ENCODE data around the gene GLRA2. TPM values are rescaled to one million over a fixed set of nuclear protein-coding genes. Genes with fewer than 3 reads are reported as not detected.

Gene GLRA2
- total and polyA plus RNA-seq, 5 experiments from 2014 or later = not detected

GRCh38 chrX:14533867-14534266 is 4.5 kb downstream of the GLRA2 start:
- POLR2A ChIA-PET = no interaction called here
- DNase-seq = no peak
- H3K27me3 Mint-ChIP-seq = peaks cover 5 to 8% (median 7%) of the 10 kb centered on the region in 5 donors
- H3K4me1 Mint-ChIP-seq = peaks cover 0 to 6% (median 2%) of the 10 kb centered on the region in 4 donors
- no peak for ATAC-seq
- no peaks in the 10 kb centered on the region for H3K36me3 Mint-ChIP-seq
- H3K9me3 Mint-ChIP-seq = peaks cover 0 to 5% (median 0%) of the 10 kb centered on the region in 9 donors
- no peak overlapping the region for H3K4me3 Mint-ChIP-seq
- H3K27ac Mint-ChIP-seq = no peak overlapping the region

GRCh38 chrX:14546190-14546589 is 16.9 kb downstream of the GLRA2 start:
- Mint-ChIP-seq H3K27ac (no peak overlapping the region), H3K36me3 (no peaks in the 10 kb centered on the region), H3K9me3 (peaks cover 0 to 6% (median 0%) of the 10 kb centered on the region in 9 donors), H3K27me3 (peaks cover 0 to 5% (median 0%) of the 10 kb centered on the region in 5 donors), H3K4me3 (no peak overlapping the region), H3K4me1 (no peaks in the 10 kb centered on the region)
- POLR2A ChIA-PET = no interaction called here
- DNase-seq = no peak
- ATAC-seq = no peak

- H3K27ac Mint-ChIP-seq = no peak overlapping the region
- peaks cover 0 to 8% (median 1%) of the 10 kb centered on the region in 5 donors for H3K27me3 Mint-ChIP-seq
- peaks cover 0 to 4% (median 0%) of the 10 kb centered on the region in 9 donors for H3K9me3 Mint-ChIP-seq
- no peaks in the 10 kb centered on the region for H3K4me1 Mint-ChIP-seq
- no peak for DNase-seq
- POLR2A ChIA-PET = no interaction called here
- ATAC-seq = no peak
- no peak overlapping the region for H3K4me3 Mint-ChIP-seq
- H3K36me3 Mint-ChIP-seq = no peaks in the 10 kb centered on the region
Measured at GRCh38 chrX:14554131-14554715, 24.9 kb downstream of the GLRA2 start.

GRCh38 chrX:14564058-14564457 is 34.7 kb downstream of the GLRA2 start:
- no peaks in the 10 kb centered on the region for H3K4me1 Mint-ChIP-seq
- POLR2A ChIA-PET = no interaction called here
- ATAC-seq (no peak), DNase-seq (no peak)
- H3K4me3 Mint-ChIP-seq = no peak overlapping the region
- peaks cover 0 to 46% (median 16%) of the 10 kb centered on the region in 9 donors for H3K9me3 Mint-ChIP-seq
- no peaks in the 10 kb centered on the region for H3K27me3 Mint-ChIP-seq
- no peak overlapping the region for H3K27ac Mint-ChIP-seq
- H3K36me3 Mint-ChIP-seq = peaks cover 0 to 30% (median 0%) of the 10 kb centered on the region in 3 donors

GRCh38 chrX:14573161-14573560 is 43.8 kb downstream of the GLRA2 start:
- Mint-ChIP-seq H3K36me3 (no peaks in the 10 kb centered on the region), H3K27ac (no peak overlapping the region), H3K4me3 (no peak overlapping the region), H3K9me3 (no peaks in the 10 kb centered on the region), H3K4me1 (no peaks in the 10 kb centered on the region), H3K27me3 (no peaks in the 10 kb centered on the region)
- ATAC-seq = no peak
- POLR2A ChIA-PET = no interaction called here
- no peak for DNase-seq

GRCh38 chrX:14581081-14581480 is 51.7 kb downstream of the GLRA2 start:
- POLR2A ChIA-PET = no interaction called here
- peaks cover 0 to 6% (median 0%) of the 10 kb centered on the region in 9 donors for H3K9me3 Mint-ChIP-seq
- H3K27ac Mint-ChIP-seq = no peak overlapping the region
- H3K36me3 Mint-ChIP-seq = no peaks in the 10 kb centered on the region
- ATAC-seq = no peak
- H3K4me1 Mint-ChIP-seq = no peaks in the 10 kb centered on the region
- no peaks in the 10 kb centered on the region for H3K27me3 Mint-ChIP-seq
- H3K4me3 Mint-ChIP-seq = no peak overlapping the region
- no peak for DNase-seq

GRCh38 chrX:14584548-14584947 is 55.2 kb downstream of the GLRA2 start:
- H3K27me3 Mint-ChIP-seq = no peaks in the 10 kb centered on the region
- H3K9me3 Mint-ChIP-seq = peaks cover 0 to 13% (median 3%) of the 10 kb centered on the region in 9 donors
- POLR2A ChIA-PET = no interaction called here
- no peak overlapping the region for H3K27ac Mint-ChIP-seq
- no peaks in the 10 kb centered on the region for H3K36me3 Mint-ChIP-seq
- DNase-seq (no peak), ATAC-seq (no peak)
- H3K4me1 Mint-ChIP-seq = no peaks in the 10 kb centered on the region
- H3K4me3 Mint-ChIP-seq = no peak overlapping the region

- no peaks in the 10 kb centered on the region for H3K4me1 Mint-ChIP-seq
- ATAC-seq (no peak), DNase-seq (no peak)
- POLR2A ChIA-PET = no interaction called here
- H3K9me3 Mint-ChIP-seq = peaks cover 0 to 13% (median 3%) of the 10 kb centered on the region in 9 donors
- no peak overlapping the region for H3K4me3 Mint-ChIP-seq
- peaks cover 0 to 5% (median 0%) of the 10 kb centered on the region in 3 donors for H3K36me3 Mint-ChIP-seq
- H3K27me3 Mint-ChIP-seq = peaks cover 0 to 4% (median 0%) of the 10 kb centered on the region in 5 donors
- no peak overlapping the region for H3K27ac Mint-ChIP-seq
Measured at GRCh38 chrX:14590216-14590615, 60.9 kb downstream of the GLRA2 start.

GRCh38 chrX:14590693-14591424 is 61.5 kb downstream of the GLRA2 start:
- no peaks in the 10 kb centered on the region for H3K4me1 Mint-ChIP-seq
- DNase-seq (no peak), ATAC-seq (no peak)
- peaks cover 0 to 4% (median 0%) of the 10 kb centered on the region in 5 donors for H3K27me3 Mint-ChIP-seq
- H3K27ac Mint-ChIP-seq = no peak overlapping the region
- H3K9me3 Mint-ChIP-seq = peaks cover 0 to 13% (median 3%) of the 10 kb centered on the region in 9 donors
- H3K36me3 Mint-ChIP-seq = peaks cover 0 to 5% (median 0%) of the 10 kb centered on the region in 3 donors
- H3K4me3 Mint-ChIP-seq = no peak overlapping the region
- POLR2A ChIA-PET = no interaction called here

GRCh38 chrX:14591976-14592375 is 62.6 kb downstream of the GLRA2 start:
- no peaks in the 10 kb centered on the region for H3K4me1 Mint-ChIP-seq
- no peak for DNase-seq
- H3K27ac Mint-ChIP-seq = no peak overlapping the region
- ATAC-seq = no peak
- peaks cover 0 to 9% (median 0%) of the 10 kb centered on the region in 5 donors for H3K27me3 Mint-ChIP-seq
- peaks cover 0 to 5% (median 0%) of the 10 kb centered on the region in 3 donors for H3K36me3 Mint-ChIP-seq
- no peak overlapping the region for H3K4me3 Mint-ChIP-seq
- peaks cover 0 to 13% (median 3%) of the 10 kb centered on the region in 9 donors for H3K9me3 Mint-ChIP-seq
- POLR2A ChIA-PET = no interaction called here

- H3K4me3 Mint-ChIP-seq = no peak overlapping the region
- H3K27ac Mint-ChIP-seq = no peak overlapping the region
- no peaks in the 10 kb centered on the region for H3K4me1 Mint-ChIP-seq
- peaks cover 0 to 6% (median 0%) of the 10 kb centered on the region in 9 donors for H3K9me3 Mint-ChIP-seq
- peaks cover 0 to 13% (median 0%) of the 10 kb centered on the region in 5 donors for H3K27me3 Mint-ChIP-seq
- POLR2A ChIA-PET = no interaction called here
- DNase-seq (no peak), ATAC-seq (no peak)
- H3K36me3 Mint-ChIP-seq = peaks cover 0 to 5% (median 0%) of the 10 kb centered on the region in 3 donors
Measured at GRCh38 chrX:14594521-14594920, 65.2 kb downstream of the GLRA2 start.

GRCh38 chrX:14598330-14598729 is 69.0 kb downstream of the GLRA2 start:
- Mint-ChIP-seq H3K36me3 (peaks cover 0 to 8% (median 0%) of the 10 kb centered on the region in 3 donors), H3K9me3 (peaks cover 0 to 15% (median 3%) of the 10 kb centered on the region in 9 donors), H3K4me1 (no peaks in the 10 kb centered on the region), H3K4me3 (no peak overlapping the region), H3K27ac (no peak overlapping the region), H3K27me3 (peaks cover 0 to 8% (median 0%) of the 10 kb centered on the region in 5 donors)
- POLR2A ChIA-PET = no interaction called here
- DNase-seq (no peak), ATAC-seq (no peak)

GRCh38 chrX:14607446-14607985 is 78.2 kb downstream of the GLRA2 start:
- DNase-seq = no peak
- Mint-ChIP-seq H3K27ac (no peak overlapping the region), H3K27me3 (peaks cover 0 to 3% (median 0%) of the 10 kb centered on the region in 5 donors), H3K36me3 (no peaks in the 10 kb centered on the region), H3K9me3 (peaks cover 0 to 10% (median 0%) of the 10 kb centered on the region in 9 donors), H3K4me3 (no peak overlapping the region), H3K4me1 (no peaks in the 10 kb centered on the region)
- POLR2A ChIA-PET = no interaction called here
- ATAC-seq = no peak
